GM23338 (cell line): ENCODE results near the gene MTHFD1. TPM values are rescaled to one million over a fixed set of nuclear protein-coding genes. Genes with fewer than 3 reads are reported as not detected.

Experiments used
- ATAC-seq: fragments of 200-7000 bp; cut with Tn5 transposase; 3 replicates; pipeline ENCODE4 v1.9.1; 2020
- DNase-seq: peaks from one replicate; pipeline ENCODE4 v3.0.0-alpha.2; 2015; ENCODE audit warnings: low spot score
- H2AFZ ChIP-seq: fragments of 200-600 bp; sonication (generic); 2 replicates; pipeline ENCODE4 v1.8.0; 2016; ENCODE audit warnings: antibody characterized with exemption, mild to moderate bottlenecking, moderate library complexity
- H3F3A ChIP-seq: fragments of 200-600 bp; sonication (generic); replicated peaks from 2 replicates; pipeline ENCODE4 v1.8.0; 2017; ENCODE audit warnings: antibody characterized with exemption, mixed run types, low read depth
- H3K27ac ChIP-seq: fragments of 200-600 bp; sonication (generic); 2 replicates; pipeline ENCODE4 v1.6.1; 2016; ENCODE audit warnings: low read depth
- H3K27me3 ChIP-seq: fragments of 200-600 bp; sonication (generic); 2 replicates; pipeline ENCODE4 v1.8.0; 2016; ENCODE audit warnings: mild to moderate bottlenecking, mixed run types, moderate library complexity; ENCODE audit not compliant: insufficient read depth
- H3K36me3 ChIP-seq: fragments of 200-600 bp; sonication (generic); 2 replicates; pipeline ENCODE4 v1.8.0; 2016; ENCODE audit warnings: mild to moderate bottlenecking; ENCODE audit not compliant: insufficient read depth
- H3K4me1 ChIP-seq: fragments of 200-600 bp; sonication (generic); 2 replicates; pipeline ENCODE4 v1.8.0; 2016; ENCODE audit warnings: mild to moderate bottlenecking, moderate library complexity; ENCODE audit not compliant: insufficient read depth
- H3K4me2 ChIP-seq: fragments of 200-600 bp; sonication (generic); 2 replicates; pipeline ENCODE4 v1.7.1; 2017; ENCODE audit warnings: mixed run types
- H3K4me3 ChIP-seq: fragments of 200-600 bp; sonication (generic); 2 replicates; pipeline ENCODE4 v1.6.1; 2016; ENCODE audit warnings: mixed run types
- H3K79me2 ChIP-seq: fragments of 200-600 bp; sonication (generic); replicated peaks from 2 replicates; pipeline ENCODE4 v1.8.0; 2017; ENCODE audit warnings: mild to moderate bottlenecking; ENCODE audit not compliant: insufficient read depth
- H3K9me2 ChIP-seq: fragments of 200-600 bp; sonication (generic); 2 replicates; pipeline ENCODE4 v1.8.0; 2017; ENCODE audit not compliant: insufficient read depth
- H4K20me1 ChIP-seq: fragments of 200-600 bp; sonication (generic); replicated peaks from 2 replicates; pipeline ENCODE4 v1.8.0; 2017; ENCODE audit warnings: mild to moderate bottlenecking; ENCODE audit not compliant: insufficient read depth
- H3K27ac Mint-ChIP-seq: 2 replicates; pipeline ENCODE4 v1.8.0; 2020; ENCODE audit warnings: inconsistent platforms, mild to moderate bottlenecking, moderate library complexity, mixed read lengths
- H3K27me3 Mint-ChIP-seq: 3 replicates; pipeline ENCODE4 v1.8.0; 2022; ENCODE audit warnings: low read depth, mild to moderate bottlenecking, moderate library complexity, mixed read lengths, inconsistent platforms; ENCODE audit not compliant: insufficient read depth, poor library complexity
- H3K36me3 Mint-ChIP-seq: 3 replicates; pipeline ENCODE4 v1.8.0; 2021; ENCODE audit warnings: low read depth, mild to moderate bottlenecking, inconsistent platforms, moderate library complexity, mixed read lengths
- H3K4me1 Mint-ChIP-seq: 3 replicates; pipeline ENCODE4 v1.8.0; 2020; ENCODE audit warnings: mild to moderate bottlenecking, inconsistent platforms, mixed read lengths
- H3K4me3 Mint-ChIP-seq: 3 replicates; pipeline ENCODE4 v1.8.0; 2021; ENCODE audit warnings: moderate library complexity, mild to moderate bottlenecking, inconsistent platforms, mixed read lengths
- H3K9me3 Mint-ChIP-seq: 3 replicates; pipeline ENCODE4 v1.8.0; 2020; ENCODE audit warnings: moderate library complexity, mild to moderate bottlenecking, inconsistent platforms, mixed read lengths
- CREB1 ChIP-seq: fragments of 250-450 bp; sonication (Bioruptor Pico); IDR thresholded peaks from 2 replicates; pipeline ENCODE4 v1.5.0; 2020; ENCODE audit warnings: low read depth, mild to moderate bottlenecking, moderate library complexity
- EZH2phosphoT487 ChIP-seq: fragments of 200-600 bp; sonication (generic); IDR thresholded peaks from one replicate; pipeline ENCODE4 v1.8.1; 2018; ENCODE audit warnings: antibody characterized with exemption; ENCODE audit not compliant: unreplicated experiment
- POLR2AphosphoS5 ChIP-seq: IDR thresholded peaks from 2 replicates; pipeline ENCODE4 v1.6.1; 2016; ENCODE audit warnings: antibody characterized with exemption, low read depth
- STAT1 ChIP-seq: IDR thresholded peaks from one replicate; pipeline ENCODE4 v1.6.1; 2016; ENCODE audit warnings: antibody characterized with exemption; ENCODE audit not compliant: unreplicated experiment
- ZNF114 ChIP-seq: fragments of 250-450 bp; sonication (Bioruptor Pico); IDR thresholded peaks from 2 replicates; pipeline ENCODE4 v1.5.0; 2020; ENCODE audit warnings: mild to moderate bottlenecking, moderate library complexity
- ZNF331 ChIP-seq: fragments of 250-450 bp; sonication (Bioruptor Pico); IDR thresholded peaks from 2 replicates; pipeline ENCODE4 v1.5.0; 2020; ENCODE audit warnings: low read depth, mild to moderate bottlenecking, moderate library complexity
- polyA plus RNA-seq: library from polyadenylated mRNA; unstranded; fragments of >200 nt; fragmentation: Nextera tagmentation; extraction: Ambion mirVana; gene quantifications from 2 replicates; pipeline ENCODE4 v1.2.1, GENCODE V29; 2016
- total RNA-seq: library from RNA; depleted of rRNA; stranded (reverse); fragments of >200 nt; shearing (Covaris generic); gene quantifications from 2 replicates; pipeline ENCODE4 v1.2.3, GENCODE V29; 2014
- TF ChIP-seq, protein P1 (sequence below): IDR thresholded peaks from one replicate; pipeline ENCODE4 v1.6.1; 2018; ENCODE audit warnings: antibody characterized with exemption; ENCODE audit not compliant: unreplicated experiment
- TF ChIP-seq, protein P2 (sequence below): IDR thresholded peaks from 2 replicates; pipeline ENCODE4 v1.6.1; 2016; ENCODE audit warnings: antibody characterized with exemption
- TF ChIP-seq, protein P3 (sequence below): fragments of 250-450 bp; sonication (Bioruptor Pico); IDR thresholded peaks from 2 replicates; pipeline ENCODE4 v1.5.0; 2020; ENCODE audit warnings: mild to moderate bottlenecking, moderate library complexity

MTHFD1 gene
- total and polyA plus RNA-seq, 2 experiments from 2014 or later: 219 to 237 TPM

DNA sequence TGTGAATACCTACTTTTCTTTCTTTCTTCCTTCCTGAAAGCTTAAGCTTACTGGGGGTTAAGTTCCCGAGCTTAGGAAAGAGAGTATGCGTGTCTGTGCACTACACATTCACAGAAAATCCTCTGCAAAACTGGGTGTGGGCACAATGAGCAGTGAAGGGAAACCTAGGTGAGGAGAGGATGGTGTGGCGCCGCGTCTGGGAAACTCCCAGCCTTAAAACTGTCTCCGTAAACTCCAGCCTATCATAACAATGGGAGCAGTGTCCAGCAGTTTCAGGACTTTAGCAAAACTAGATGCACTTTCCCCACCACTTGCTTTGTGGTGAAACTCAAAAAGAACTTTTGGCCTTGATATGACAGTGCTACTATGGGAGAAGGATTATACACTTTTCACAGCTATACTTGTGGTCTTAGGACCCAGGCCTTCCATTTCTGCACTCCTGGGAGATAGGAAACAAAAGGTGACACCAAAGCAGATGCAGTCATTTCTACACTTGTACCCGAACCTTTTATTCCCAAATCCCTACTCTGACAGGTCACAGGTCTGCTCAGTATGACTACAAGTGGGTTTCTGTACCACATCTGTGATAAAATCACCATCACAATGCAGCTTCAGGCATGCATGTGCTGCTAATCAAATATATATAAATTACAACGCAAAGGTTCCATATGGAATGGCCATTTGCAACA lies 87.6 kb downstream of the MTHFD1 start (continued):
- TF ChIP-seq, protein P1, sequence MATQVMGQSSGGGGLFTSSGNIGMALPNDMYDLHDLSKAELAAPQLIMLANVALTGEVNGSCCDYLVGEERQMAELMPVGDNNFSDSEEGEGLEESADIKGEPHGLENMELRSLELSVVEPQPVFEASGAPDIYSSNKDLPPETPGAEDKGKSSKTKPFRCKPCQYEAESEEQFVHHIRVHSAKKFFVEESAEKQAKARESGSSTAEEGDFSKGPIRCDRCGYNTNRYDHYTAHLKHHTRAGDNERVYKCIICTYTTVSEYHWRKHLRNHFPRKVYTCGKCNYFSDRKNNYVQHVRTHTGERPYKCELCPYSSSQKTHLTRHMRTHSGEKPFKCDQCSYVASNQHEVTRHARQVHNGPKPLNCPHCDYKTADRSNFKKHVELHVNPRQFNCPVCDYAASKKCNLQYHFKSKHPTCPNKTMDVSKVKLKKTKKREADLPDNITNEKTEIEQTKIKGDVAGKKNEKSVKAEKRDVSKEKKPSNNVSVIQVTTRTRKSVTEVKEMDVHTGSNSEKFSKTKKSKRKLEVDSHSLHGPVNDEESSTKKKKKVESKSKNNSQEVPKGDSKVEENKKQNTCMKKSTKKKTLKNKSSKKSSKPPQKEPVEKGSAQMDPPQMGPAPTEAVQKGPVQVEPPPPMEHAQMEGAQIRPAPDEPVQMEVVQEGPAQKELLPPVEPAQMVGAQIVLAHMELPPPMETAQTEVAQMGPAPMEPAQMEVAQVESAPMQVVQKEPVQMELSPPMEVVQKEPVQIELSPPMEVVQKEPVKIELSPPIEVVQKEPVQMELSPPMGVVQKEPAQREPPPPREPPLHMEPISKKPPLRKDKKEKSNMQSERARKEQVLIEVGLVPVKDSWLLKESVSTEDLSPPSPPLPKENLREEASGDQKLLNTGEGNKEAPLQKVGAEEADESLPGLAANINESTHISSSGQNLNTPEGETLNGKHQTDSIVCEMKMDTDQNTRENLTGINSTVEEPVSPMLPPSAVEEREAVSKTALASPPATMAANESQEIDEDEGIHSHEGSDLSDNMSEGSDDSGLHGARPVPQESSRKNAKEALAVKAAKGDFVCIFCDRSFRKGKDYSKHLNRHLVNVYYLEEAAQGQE: no peak
- TF ChIP-seq POLR2AphosphoS5: no peak
- TF ChIP-seq STAT1: no peak
- no peak for TF ChIP-seq CREB1 (CRISPR knock-in tag)
- TF ChIP-seq, protein P2, sequence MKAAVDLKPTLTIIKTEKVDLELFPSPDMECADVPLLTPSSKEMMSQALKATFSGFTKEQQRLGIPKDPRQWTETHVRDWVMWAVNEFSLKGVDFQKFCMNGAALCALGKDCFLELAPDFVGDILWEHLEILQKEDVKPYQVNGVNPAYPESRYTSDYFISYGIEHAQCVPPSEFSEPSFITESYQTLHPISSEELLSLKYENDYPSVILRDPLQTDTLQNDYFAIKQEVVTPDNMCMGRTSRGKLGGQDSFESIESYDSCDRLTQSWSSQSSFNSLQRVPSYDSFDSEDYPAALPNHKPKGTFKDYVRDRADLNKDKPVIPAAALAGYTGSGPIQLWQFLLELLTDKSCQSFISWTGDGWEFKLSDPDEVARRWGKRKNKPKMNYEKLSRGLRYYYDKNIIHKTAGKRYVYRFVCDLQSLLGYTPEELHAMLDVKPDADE: no peak
- no peak for TF ChIP-seq ZNF114 (CRISPR knock-in tag)
- no peak for TF ChIP-seq ZNF331
- no peak for TF ChIP-seq EZH2phosphoT487

DNA sequence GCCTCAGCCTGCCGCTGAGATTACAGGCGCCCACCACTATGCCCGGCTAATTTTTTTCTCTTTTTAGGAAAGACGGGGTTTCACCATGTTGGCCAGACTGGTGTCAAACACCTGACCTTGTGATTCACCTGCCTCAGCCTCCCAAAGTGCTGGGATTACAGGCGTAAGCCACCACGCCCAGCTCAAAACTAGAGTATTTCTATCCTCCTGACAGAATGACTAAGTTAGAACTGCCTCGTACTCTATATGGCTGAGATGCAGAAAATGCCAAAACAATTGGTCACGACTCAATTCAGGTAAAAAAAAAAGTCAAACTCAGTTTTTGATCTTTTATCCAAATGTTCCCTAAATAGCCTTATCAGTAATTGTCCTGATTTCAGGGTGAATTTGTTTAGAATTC lies 88.3 kb downstream of the MTHFD1 start:
- no peak overlapping the region for H2AFZ ChIP-seq
- Mint-ChIP-seq H3K27ac (no peak overlapping the region), H3K4me3 (no peak overlapping the region), H3K36me3 (no peaks in the 10 kb centered on the region), H3K4me1 (peaks cover 14% of the 10 kb centered on the region; the same call in 2 of the 3 replicates), H3K27me3 (no peaks in the 10 kb centered on the region), H3K9me3 (no peaks in the 10 kb centered on the region)
- H3K4me2 ChIP-seq: no peak overlapping the region
- ATAC-seq (no peak), DNase-seq (no peak)
- no peaks in the 10 kb centered on the region for H3K79me2 ChIP-seq
- no peak overlapping the region for H3K4me3 ChIP-seq
- H3K27me3 ChIP-seq: no peaks in the 10 kb centered on the region
- H3K27ac ChIP-seq: no peak overlapping the region
- H3F3A ChIP-seq: no peaks in the 10 kb centered on the region
- H3K36me3 ChIP-seq: no peaks in the 10 kb centered on the region
- H3K4me1 ChIP-seq: no peaks in the 10 kb centered on the region
- H3K9me2 ChIP-seq: no peaks in the 10 kb centered on the region
- no peaks in the 10 kb centered on the region; the same call in 1 of the 2 replicates for H4K20me1 ChIP-seq
- TF ChIP-seq, protein P1: no peak
- TF ChIP-seq EZH2phosphoT487: no peak
- TF ChIP-seq, protein P3, sequence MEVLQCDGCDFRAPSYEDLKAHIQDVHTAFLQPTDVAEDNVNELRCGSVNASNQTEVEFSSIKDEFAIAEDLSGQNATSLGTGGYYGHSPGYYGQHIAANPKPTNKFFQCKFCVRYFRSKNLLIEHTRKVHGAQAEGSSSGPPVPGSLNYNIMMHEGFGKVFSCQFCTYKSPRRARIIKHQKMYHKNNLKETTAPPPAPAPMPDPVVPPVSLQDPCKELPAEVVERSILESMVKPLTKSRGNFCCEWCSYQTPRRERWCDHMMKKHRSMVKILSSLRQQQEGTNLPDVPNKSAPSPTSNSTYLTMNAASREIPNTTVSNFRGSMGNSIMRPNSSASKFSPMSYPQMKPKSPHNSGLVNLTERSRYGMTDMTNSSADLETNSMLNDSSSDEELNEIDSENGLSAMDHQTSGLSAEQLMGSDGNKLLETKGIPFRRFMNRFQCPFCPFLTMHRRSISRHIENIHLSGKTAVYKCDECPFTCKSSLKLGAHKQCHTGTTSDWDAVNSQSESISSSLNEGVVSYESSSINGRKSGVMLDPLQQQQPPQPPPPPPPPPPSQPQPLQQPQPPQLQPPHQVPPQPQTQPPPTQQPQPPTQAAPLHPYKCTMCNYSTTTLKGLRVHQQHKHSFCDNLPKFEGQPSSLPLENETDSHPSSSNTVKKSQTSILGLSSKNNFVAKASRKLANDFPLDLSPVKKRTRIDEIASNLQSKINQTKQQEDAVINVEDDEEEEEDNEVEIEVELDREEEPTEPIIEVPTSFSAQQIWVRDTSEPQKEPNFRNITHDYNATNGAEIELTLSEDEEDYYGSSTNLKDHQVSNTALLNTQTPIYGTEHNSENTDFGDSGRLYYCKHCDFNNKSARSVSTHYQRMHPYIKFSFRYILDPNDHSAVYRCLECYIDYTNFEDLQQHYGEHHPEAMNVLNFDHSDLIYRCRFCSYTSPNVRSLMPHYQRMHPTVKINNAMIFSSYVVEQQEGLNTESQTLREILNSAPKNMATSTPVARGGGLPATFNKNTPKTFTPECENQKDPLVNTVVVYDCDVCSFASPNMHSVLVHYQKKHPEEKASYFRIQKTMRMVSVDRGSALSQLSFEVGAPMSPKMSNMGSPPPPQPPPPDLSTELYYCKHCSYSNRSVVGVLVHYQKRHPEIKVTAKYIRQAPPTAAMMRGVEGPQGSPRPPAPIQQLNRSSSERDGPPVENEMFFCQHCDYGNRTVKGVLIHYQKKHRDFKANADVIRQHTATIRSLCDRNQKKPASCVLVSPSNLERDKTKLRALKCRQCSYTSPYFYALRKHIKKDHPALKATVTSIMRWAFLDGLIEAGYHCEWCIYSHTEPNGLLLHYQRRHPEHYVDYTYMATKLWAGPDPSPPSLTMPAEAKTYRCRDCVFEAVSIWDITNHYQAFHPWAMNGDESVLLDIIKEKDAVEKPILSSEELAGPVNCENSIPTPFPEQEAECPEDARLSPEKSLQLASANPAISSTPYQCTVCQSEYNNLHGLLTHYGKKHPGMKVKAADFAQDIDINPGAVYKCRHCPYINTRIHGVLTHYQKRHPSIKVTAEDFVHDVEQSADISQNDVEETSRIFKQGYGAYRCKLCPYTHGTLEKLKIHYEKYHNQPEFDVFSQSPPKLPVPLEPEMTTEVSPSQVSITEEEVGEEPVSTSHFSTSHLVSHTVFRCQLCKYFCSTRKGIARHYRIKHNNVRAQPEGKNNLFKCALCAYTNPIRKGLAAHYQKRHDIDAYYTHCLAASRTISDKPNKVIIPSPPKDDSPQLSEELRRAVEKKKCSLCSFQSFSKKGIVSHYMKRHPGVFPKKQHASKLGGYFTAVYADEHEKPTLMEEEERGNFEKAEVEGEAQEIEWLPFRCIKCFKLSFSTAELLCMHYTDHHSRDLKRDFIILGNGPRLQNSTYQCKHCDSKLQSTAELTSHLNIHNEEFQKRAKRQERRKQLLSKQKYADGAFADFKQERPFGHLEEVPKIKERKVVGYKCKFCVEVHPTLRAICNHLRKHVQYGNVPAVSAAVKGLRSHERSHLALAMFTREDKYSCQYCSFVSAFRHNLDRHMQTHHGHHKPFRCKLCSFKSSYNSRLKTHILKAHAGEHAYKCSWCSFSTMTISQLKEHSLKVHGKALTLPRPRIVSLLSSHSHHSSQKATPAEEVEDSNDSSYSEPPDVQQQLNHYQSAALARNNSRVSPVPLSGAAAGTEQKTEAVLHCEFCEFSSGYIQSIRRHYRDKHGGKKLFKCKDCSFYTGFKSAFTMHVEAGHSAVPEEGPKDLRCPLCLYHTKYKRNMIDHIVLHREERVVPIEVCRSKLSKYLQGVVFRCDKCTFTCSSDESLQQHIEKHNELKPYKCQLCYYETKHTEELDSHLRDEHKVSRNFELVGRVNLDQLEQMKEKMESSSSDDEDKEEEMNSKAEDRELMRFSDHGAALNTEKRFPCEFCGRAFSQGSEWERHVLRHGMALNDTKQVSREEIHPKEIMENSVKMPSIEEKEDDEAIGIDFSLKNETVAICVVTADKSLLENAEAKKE: no peak
- no peak for TF ChIP-seq ZNF114 (CRISPR knock-in tag)
- TF ChIP-seq CREB1 (CRISPR knock-in tag): no peak
- TF ChIP-seq POLR2AphosphoS5: no peak
